Stimulated activated CD4-positive, alpha-beta T cell treated with anti-CD3 and anti-CD28 coated beads, Interleukin-12 subunit alpha, Interleukin-12 subunit beta, amount 100 ng/mL, for 4 hours (primary cell): ENCODE measurements around the gene LLGL1.

Experiments
- DNase-seq: peaks from one replicate; pipeline ENCODE4 v3.0.0-alpha.2; 2020

Gene LLGL1

GRCh38 chr17:18278867-18279266, 53.4 kb downstream of the LLGL1 start:
- DNase-seq = no peak

GRCh38 chr17:18280249-18280648, 54.8 kb downstream of the LLGL1 start:
- no peak for DNase-seq

GRCh38 chr17:18280766-18281371, 55.4 kb downstream of the LLGL1 start:
- no peak for DNase-seq

GRCh38 chr17:18281788-18282187, 56.4 kb downstream of the LLGL1 start:
- DNase-seq = no peak

GRCh38 chr17:18285296-18285695, 59.9 kb downstream of the LLGL1 start:
- no peak for DNase-seq

- DNase-seq = no peak
Measured at GRCh38 chr17:18291718-18292540, 66.5 kb downstream of the LLGL1 start.
